Measurements from ENCODE around the gene LCE6A. TPM values are rescaled to one million over a fixed set of nuclear protein-coding genes. Genes with fewer than 3 reads are reported as not detected.
A peak's percentile ranks its signal among the peaks of the same experiment; 100 is the strongest.

The LCE6A gene
- total and polyA plus RNA-seq, 4 donors = not detected

GRCh38 chr1:152879559-152880198 is 37.0 kb downstream of the LCE6A start:
- H3K27ac ChIP-seq (ENCODE audit: low read depth in 1 of 2, low read length in 2 of 2) = no peak overlapping the region
- H3K27me3 ChIP-seq (ENCODE audit: control insufficient read depth in 4 of 4, insufficient read depth in 4 of 4, low read length in 3 of 4) = no peaks in the 10 kb centered on the region
- H3K9me3 ChIP-seq (ENCODE audit: control insufficient read depth in 4 of 4, low read length in 3 of 4) = no peaks in the 10 kb centered on the region
- H3K4me1 ChIP-seq (ENCODE audit: control insufficient read depth in 4 of 4, insufficient read depth in 4 of 4, low read length in 3 of 4) = peaks cover 1 to 30% (median 15%) of the 10 kb centered on the region in 4 donors
- TF ChIP-seq SP1 (IDR thresholded peaks at IDR 0.05) (no peak), TAF1 (conservative IDR thresholded peaks at IDR 0.05) (no peak), NR2F2 (IDR thresholded peaks at IDR 0.05) (no peak), ATF3 (IDR thresholded peaks at IDR 0.05) (no peak), ZBTB33 (IDR thresholded peaks at IDR 0.05) (no peak), CTCF (IDR thresholded peaks at IDR 0.05; ENCODE audit: low read depth, low read length, missing input control) (no peak), HNF4A (conservative IDR thresholded peaks at IDR 0.05) (peak; percentile 83 to 95), EGR1 (IDR thresholded peaks at IDR 0.05; ENCODE audit: low read depth in 2 of 2) (no peak), RAD21 (IDR thresholded peaks at IDR 0.05) (no peak), FOXA2 (IDR thresholded peaks at IDR 0.05) (peak; percentile 26), REST (IDR thresholded peaks at IDR 0.05) (no peak), RXRA (IDR thresholded peaks at IDR 0.05) (peak; percentile 46 to 93), MAX (IDR thresholded peaks at IDR 0.05) (no peak), HNF4G (IDR thresholded peaks at IDR 0.05) (no peak), YY1 (IDR thresholded peaks at IDR 0.05) (peak; percentile 68), FOXA1 (IDR thresholded peaks at IDR 0.05) (no peak), JUND (IDR thresholded peaks at IDR 0.05) (peak in 1 of 2 donors; percentile 61), GABPA (IDR thresholded peaks at IDR 0.05 in 1 of 2, conservative IDR thresholded peaks at IDR 0.05 in 1 of 2) (no peak)
- no peak overlapping the region for H3K4me3 ChIP-seq (ENCODE audit: low read depth in 1 of 3, low read length in 3 of 3)
- no peak overlapping the region for H3K9ac ChIP-seq (ENCODE audit: low read depth in 1 of 2, low read length in 2 of 2)
- H3K36me3 ChIP-seq (ENCODE audit: control insufficient read depth in 4 of 4, insufficient read depth in 3 of 4, low read depth in 1 of 4, low read length in 3 of 4) = no peaks in the 10 kb centered on the region
- no peak for DNase-seq (ENCODE audit: low spot score)

All from liver (tissue), 9 donors.